Activated T-helper 17 cell treated with anti-CD3 and anti-CD28 coated beads, Interleukin-2, amount 50 U/mL, for 72 hours (primary cell): Measurements from ENCODE around the gene TPTE2. TPM values are rescaled to one million over a fixed set of nuclear protein-coding genes. Genes with fewer than 3 reads are reported as not detected.
"Not testable (repeated sequence)": the region's sequence is repeated elsewhere in the genome, so short reads cannot be mapped to it uniquely, and the experiment has no call there.

Experiments
- ATAC-seq: fragments of 150-1000 bp; cut with Tn5 transposase; replicated peaks from 2 replicates; pipeline ENCODE4 v1.10.0; 2021; ENCODE audit warnings: mild to moderate bottlenecking, moderate library complexity
- H3K27ac Mint-ChIP-seq: one replicate; pipeline ENCODE4 v1.8.0; 2022; ENCODE audit warnings: mixed read lengths
- H3K27me3 Mint-ChIP-seq: one replicate; pipeline ENCODE4 v1.8.0; 2022; ENCODE audit warnings: mixed read lengths
- H3K36me3 Mint-ChIP-seq: one replicate; pipeline ENCODE4 v1.8.0; 2022; ENCODE audit warnings: low read depth, mild to moderate bottlenecking, mixed read lengths
- H3K4me1 Mint-ChIP-seq: one replicate; pipeline ENCODE4 v1.8.0; 2022; ENCODE audit warnings: mixed read lengths
- H3K4me3 Mint-ChIP-seq: one replicate; pipeline ENCODE4 v1.8.0; 2022; ENCODE audit warnings: mild to moderate bottlenecking, mixed read lengths
- H3K9me3 Mint-ChIP-seq: one replicate; pipeline ENCODE4 v1.8.0; 2022; ENCODE audit warnings: mixed read lengths
- total RNA-seq, 2 donors: library from RNA; stranded (reverse); gene quantifications; one replicate each; pipeline ENCODE4 v1.2.3, GENCODE V29; 2022

The TPTE2 gene
- total RNA-seq, 2 donors from 2014 or later, result 0.34 TPM; not detected in 1

DNA sequence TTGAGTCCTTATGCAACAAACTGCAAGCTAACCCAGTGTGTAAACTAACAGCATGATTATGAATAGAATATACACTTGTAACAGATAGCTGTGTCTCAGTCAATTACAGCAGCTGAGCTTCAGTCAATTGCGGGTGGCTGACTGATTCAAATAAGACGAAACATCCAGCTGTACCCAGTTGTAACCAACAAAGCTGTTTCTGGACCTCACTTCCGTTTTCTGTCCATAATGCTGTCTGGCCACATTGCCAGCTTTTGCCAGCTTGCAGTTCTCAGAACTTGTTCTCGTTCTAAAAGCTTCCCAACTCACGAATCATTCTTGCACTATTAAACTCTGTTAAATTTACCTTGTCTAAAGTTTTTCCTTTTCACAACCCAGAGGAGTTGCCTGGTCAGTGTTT is 53.7 kb downstream of the TPTE2 start:
- not testable (repeated sequence) for H3K36me3 Mint-ChIP-seq, H3K9me3 Mint-ChIP-seq, H3K4me3 Mint-ChIP-seq, H3K27ac Mint-ChIP-seq, ATAC-seq, H3K27me3 Mint-ChIP-seq, H3K4me1 Mint-ChIP-seq

DNA sequence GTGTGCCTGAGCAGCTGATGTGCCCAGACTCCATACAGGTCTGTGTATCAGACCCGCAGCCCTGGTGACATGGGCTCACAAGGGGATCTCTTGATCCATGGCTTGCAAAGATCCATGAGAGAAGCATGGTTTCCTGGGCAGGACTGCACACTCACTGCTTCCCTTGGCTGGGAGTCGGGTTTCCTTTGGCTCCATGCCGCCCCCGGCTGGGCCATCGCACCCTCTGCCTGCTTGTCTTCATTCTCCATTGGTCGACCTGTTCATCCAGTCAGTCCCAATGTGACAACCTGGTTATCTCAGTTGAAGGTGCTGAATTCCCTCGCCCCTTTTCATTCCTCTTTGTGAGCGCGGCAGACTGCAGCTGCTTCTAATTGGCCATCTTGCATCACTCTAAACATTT is 101.2 kb downstream of the TPTE2 start:
- not testable (repeated sequence) for H3K27me3 Mint-ChIP-seq, H3K4me1 Mint-ChIP-seq, H3K4me3 Mint-ChIP-seq, H3K36me3 Mint-ChIP-seq, H3K27ac Mint-ChIP-seq, ATAC-seq
- peaks cover 18% of the 10 kb centered on the region for H3K9me3 Mint-ChIP-seq

DNA sequence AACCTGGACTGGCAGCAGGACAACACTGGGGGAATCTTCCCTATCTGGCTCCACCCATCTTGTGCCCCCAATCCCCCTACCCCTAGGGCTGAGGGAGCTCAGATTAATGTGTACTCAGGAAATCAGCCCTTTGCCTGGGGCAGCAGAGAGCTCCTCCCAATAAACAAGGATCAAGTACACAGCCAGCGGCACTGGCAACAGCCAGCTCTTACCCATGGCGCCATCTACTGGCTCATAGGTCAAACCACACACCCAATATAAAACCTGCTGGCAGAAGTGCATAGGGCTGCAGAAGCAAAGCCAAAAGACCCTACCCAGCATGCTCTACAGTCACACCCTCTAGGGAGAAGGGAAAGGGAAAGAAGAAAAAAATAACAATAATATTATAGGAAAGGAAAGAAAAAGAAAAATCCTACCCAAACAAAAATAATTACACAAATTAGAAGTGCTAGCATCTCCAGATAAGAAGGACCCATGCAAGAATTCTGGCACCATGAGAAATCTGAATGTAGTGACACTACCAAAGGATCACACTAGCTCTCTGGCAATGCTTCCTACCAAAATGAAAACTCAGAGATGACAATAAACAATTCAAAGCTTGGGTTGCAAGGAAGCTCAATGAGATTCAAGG is 122.2 kb downstream of the TPTE2 start:
- H3K27me3 Mint-ChIP-seq, H3K9me3 Mint-ChIP-seq, H3K4me3 Mint-ChIP-seq, H3K36me3 Mint-ChIP-seq, H3K4me1 Mint-ChIP-seq, H3K27ac Mint-ChIP-seq, ATAC-seq: not testable (repeated sequence)

GRCh38 chr13:19437780-19438179 is 123.6 kb downstream of the TPTE2 start:
- H3K9me3 Mint-ChIP-seq, H3K27me3 Mint-ChIP-seq, H3K27ac Mint-ChIP-seq, H3K4me3 Mint-ChIP-seq, ATAC-seq, H3K4me1 Mint-ChIP-seq, H3K36me3 Mint-ChIP-seq: not testable (repeated sequence)

- not testable (repeated sequence) for H3K36me3 Mint-ChIP-seq, ATAC-seq, H3K27me3 Mint-ChIP-seq, H3K4me1 Mint-ChIP-seq, H3K4me3 Mint-ChIP-seq, H3K27ac Mint-ChIP-seq, H3K9me3 Mint-ChIP-seq
Measured at GRCh38 chr13:19422236-19422635, 139.1 kb downstream of the TPTE2 start.

- H3K9me3 Mint-ChIP-seq, result peaks cover 12% of the 10 kb centered on the region
- ATAC-seq, H3K4me3 Mint-ChIP-seq, H3K4me1 Mint-ChIP-seq, H3K27ac Mint-ChIP-seq, H3K36me3 Mint-ChIP-seq: not testable (repeated sequence)
- peaks cover 11% of the 10 kb centered on the region for H3K27me3 Mint-ChIP-seq
Measured at GRCh38 chr13:19412494-19412893, 148.8 kb downstream of the TPTE2 start.

GRCh38 chr13:19382746-19383511 is 178.4 kb downstream of the TPTE2 start:
- H3K27ac Mint-ChIP-seq, H3K27me3 Mint-ChIP-seq, H3K4me3 Mint-ChIP-seq, ATAC-seq, H3K4me1 Mint-ChIP-seq, H3K9me3 Mint-ChIP-seq, H3K36me3 Mint-ChIP-seq: not testable (repeated sequence)

DNA sequence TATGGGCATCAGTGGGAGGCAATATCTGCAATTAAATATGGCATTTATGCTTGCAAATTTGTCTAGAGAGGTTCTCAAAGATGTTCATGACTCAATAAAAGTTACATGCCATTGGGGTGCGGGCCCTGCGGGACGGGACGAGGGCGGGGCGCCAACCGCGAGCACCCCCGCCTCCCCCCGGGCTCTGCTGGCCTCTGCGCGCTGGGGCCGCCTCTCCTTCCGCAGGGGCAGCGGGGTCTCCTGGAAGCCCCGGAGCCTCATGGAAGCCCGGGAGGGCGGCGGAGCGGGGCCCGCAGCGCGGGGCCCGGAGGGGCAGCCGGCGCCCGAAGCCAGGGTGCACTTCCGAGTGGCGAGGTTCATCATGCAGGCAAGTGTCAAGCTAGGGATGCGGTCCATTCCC is 179.2 kb downstream of the TPTE2 start:
- Mint-ChIP-seq H3K9me3 (no peaks in the 10 kb centered on the region), H3K36me3 (no peaks in the 10 kb centered on the region), H3K27ac (no peak overlapping the region), H3K27me3 (no peaks in the 10 kb centered on the region), H3K4me3 (no peak overlapping the region), H3K4me1 (no peaks in the 10 kb centered on the region)
- no peak for ATAC-seq

Other genes starting within 250 kb of the TPTE2 start
- 10 to 100 TPM; 34.8 to 63.5 TPM for gene MPHOSPH8, start 72.1 kb upstream of the TPTE2 start, total RNA-seq
- 10 to 100 TPM; 54.2 to 77.9 TPM for gene PSPC1, start 221.4 kb upstream of the TPTE2 start, total RNA-seq